GM18951 (cell line): ENCODE data around the gene KRTAP4-8.
"Not testable (repeated sequence)": the region's sequence is repeated elsewhere in the genome, so short reads cannot be mapped to it uniquely, and the experiment has no call there.

ENCODE experiments used
- POLR2A ChIP-seq: IDR thresholded peaks from 4 replicates; pipeline ENCODE4 v1.6.1; 2011; ENCODE audit warnings: mild to moderate bottlenecking; ENCODE audit not compliant: insufficient read length, insufficient read depth; ENCODE audit errors: extremely low read depth
- in situ Hi-C: fragments of 300-500 bp; cut with MboI; formaldehyde crosslinking; loops from one replicate; pipeline ENCODE4 v1.12.0; 2022; ENCODE audit warnings: low sequenced_read_pairs, mixed read lengths, inconsistent platforms; ENCODE audit not compliant: unreplicated experiment

KRTAP4-8 gene

GRCh38 chr17:41098042-41098441, at the start of gene KRTAP4-8:
TSS of gene KRTAP4-8 (minus strand) at chr17:41098142. CDS start at chr17:41098084, 58 bp downstream.
- in situ Hi-C loops, result no loop called here
- TF ChIP-seq POLR2A, result no peak

DNA sequence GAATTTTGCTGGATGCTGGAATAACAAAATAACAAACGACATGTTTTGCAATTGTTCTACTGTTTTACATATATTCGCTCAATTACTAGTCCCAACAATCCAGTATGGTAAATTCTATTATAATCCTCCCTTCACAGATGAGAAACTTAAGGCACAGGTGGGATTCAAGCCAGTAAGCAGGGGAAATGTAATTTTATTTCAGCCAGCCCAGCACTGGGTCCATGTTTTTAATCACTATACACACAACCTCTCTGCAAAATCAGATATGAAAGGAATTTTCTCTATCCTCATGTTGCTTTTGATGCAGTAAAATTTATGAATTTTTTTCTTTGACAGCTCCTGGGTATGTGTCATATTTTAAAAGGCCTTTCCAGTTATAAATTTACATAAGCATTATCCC, 47.3 kb upstream of the KRTAP4-8 start:
- no peak for TF ChIP-seq POLR2A
- in situ Hi-C loops, result no loop called here

GRCh38 chr17:41144846-41145245, 46.9 kb upstream of the KRTAP4-8 start:
- in situ Hi-C loops, result no loop called here
- no peak for TF ChIP-seq POLR2A

GRCh38 chr17:41141361-41141760, 43.4 kb upstream of the KRTAP4-8 start:
- in situ Hi-C loops, result no loop called here

DNA sequence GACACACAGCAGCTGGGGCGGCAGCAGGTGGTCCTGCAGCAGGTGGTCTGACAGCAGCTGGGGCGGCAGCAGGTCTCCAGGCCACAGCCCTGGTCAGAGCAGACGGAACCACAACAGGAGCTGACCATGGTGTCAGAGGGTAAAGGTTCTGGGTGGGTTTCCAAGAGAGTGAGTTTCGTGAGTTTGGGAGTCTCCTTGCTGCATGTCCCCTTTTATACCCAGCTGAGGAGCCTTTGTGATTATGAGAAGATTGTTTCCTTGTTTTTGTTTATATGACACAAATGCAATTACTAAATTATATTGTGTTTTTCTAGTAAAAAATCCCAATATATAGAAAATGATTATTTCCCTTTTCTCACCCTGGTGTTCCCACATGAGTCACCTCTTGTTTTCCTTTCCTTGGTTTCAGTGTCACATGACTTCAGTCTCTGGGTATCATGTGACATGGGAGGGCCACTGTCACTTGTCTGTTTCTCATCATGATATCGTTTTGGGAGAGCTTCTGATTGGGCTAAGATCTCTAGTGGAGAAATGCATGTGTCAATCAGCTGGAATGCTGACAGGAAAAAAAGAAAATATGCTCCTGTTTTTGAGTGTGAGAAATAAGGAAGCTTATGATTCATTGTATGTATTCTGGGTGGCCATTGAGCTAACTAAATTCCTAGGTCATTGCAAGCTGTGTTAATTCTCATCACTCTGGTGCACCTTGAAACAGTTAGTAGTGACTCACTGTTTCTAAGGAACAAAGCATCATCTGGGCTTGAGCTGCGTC, 42.6 kb upstream of the KRTAP4-8 start, which contains the start of gene KRTAP4-6:
Gene KRTAP4-6 (minus strand): TSS at position 185 of the 772 bp plus-strand sequence. CDS start 57 bp downstream, at position 128.
- in situ Hi-C loops, result no loop called here
- no peak for TF ChIP-seq POLR2A

More at GRCh38 chr17:41141361-41141760, 43.4 kb upstream of the KRTAP4-8 start:
- no peak for TF ChIP-seq POLR2A

- in situ Hi-C loops, result not testable (repeated sequence)
These were observed 41.9 kb upstream of the KRTAP4-8 start for GRCh38 chr17:41139865-41140264.

DNA sequence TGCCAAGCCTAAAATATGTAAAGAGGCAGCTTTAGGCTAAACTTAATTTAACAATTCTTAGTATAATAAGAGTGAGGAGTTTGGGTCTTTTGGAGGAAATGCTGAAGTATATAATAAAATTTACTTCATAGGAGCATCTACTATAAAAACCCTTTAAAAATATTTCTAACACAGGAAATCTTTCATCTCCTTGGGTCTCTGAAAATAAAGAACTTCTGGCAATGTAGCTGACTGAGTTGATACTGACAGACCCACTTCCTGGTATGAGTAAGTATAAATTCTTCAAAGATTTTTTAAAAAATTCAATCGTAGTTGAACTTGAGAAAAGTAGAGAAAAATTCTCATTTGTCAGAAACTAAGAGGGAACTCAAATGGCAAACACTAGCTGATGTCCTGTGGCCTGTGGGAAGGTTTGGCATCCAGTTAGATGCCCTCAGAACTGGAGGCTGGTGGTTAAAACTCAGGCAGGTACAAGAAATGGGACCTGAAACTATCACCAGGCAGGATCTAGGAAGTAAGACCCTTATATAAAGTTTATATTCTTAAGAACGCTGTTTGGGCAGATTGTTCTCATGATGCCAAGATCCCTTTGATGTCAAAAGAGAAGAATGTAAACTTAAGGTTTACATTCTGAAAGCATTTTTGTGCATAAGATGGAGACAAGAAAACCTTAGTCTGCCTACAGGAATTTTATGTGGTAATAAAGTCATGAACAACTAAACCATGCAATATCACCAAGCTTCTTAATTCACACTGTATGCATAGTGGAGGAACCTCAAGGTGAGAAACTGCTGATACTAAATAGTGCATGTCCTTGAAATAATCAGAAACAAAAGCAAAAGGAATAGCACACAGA, 36.2 kb upstream of the KRTAP4-8 start:
- in situ Hi-C loops, result no loop called here
- no peak for TF ChIP-seq POLR2A

- in situ Hi-C loops, result no loop called here
- TF ChIP-seq POLR2A, result no peak
These were observed 34.0 kb upstream of the KRTAP4-8 start for GRCh38 chr17:41131979-41132378.

- no peak for TF ChIP-seq POLR2A
- in situ Hi-C loops, result no loop called here
These were observed 29.4 kb upstream of the KRTAP4-8 start for GRCh38 chr17:41127371-41127770.

DNA sequence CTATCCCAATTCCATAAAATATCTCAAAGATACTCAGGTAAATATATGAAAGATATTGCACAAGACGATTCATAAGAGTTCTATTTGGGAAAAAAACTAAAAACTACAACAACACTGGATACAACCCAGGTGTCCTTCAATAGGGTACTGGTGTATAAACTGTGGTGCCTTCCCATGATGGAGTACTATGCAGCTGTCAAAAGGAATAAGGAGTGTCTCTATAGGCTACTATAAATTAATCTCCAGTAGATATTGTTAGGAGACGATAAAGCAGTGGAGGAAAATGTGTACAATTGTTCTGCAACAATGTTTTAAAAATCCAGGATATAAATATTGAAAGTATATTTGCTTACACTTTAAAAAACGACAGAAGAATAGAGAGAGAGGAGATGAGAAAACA, 28.5 kb upstream of the KRTAP4-8 start:
- no peak for TF ChIP-seq POLR2A
- in situ Hi-C loops, result no loop called here

- no peak for TF ChIP-seq POLR2A
- in situ Hi-C loops, result no loop called here
These were observed 27.1 kb upstream of the KRTAP4-8 start for GRCh38 chr17:41125064-41125463.

DNA sequence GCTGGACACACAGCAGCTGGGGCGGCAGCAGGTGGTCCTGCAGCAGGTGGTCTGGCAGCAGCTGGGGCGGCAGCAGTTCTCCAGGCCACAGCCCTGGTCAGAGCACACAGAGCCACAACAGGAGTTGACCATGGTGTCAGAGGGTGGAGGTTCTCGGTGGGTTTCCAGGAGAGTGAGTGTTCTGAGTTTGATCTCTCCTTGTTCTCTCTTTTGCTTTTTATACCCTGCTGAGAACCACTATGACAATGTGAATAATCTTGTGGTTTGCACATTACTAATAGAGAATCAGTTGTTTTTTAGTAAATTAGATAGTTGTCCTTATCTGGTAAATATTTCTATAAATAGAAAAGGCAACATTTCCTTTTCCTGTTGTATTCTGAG, 26.0 kb upstream of the KRTAP4-8 start, which contains the start of gene KRTAP4-12:
Gene KRTAP4-12 (minus strand): TSS at position 192 of the 381 bp plus-strand sequence. CDS start 60 bp downstream, at position 132.
- in situ Hi-C loops, result not testable (repeated sequence)

DNA sequence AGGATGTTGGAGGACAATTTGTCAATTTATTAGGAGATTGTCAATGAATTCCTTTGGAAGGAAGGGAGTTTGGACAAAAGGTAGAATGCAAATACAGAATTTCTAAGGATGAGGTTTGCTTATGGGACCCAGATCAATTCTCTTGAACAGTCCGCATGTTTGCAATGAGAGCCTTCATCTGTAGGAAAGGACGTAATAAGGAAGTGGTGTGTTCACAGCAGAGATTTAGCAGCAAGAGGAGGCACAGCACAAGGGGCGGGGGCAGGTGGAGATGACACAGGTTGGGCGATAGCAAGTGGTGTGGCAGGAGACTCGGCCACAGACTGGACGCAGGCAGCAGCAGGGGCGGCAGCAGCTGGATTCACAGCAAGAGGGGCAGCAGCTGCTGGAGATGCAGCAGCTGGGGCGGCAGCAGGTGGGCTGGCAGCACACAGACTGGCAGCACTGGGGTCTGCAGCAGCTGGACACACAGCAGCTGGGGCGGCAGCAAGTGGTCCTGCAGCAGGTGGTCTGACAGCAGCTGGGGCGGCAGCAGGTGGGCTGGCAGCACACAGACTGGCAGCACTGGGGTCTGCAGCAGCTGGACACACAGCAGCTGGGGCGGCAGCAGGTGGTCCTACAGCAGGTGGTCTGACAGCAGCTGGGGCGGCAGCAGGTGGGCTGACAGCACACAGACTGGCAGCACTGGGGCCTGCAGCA, 25.5 kb upstream of the KRTAP4-8 start:
- in situ Hi-C loops, result not testable (repeated sequence)
